Cardiac muscle cell (in vitro differentiated cells and primary cell): ENCODE results near the gene CDC42EP2. TPM values are rescaled to one million over a fixed set of nuclear protein-coding genes. Genes with fewer than 3 reads are reported as not detected.

ENCODE experiments used
- DNase-seq, 2 donors: peaks; one replicate each; pipeline versions ENCODE4 v3.0.0 to v3.0.0-alpha.2; 2010 to 2017; ENCODE audit warnings: low read depth in 1 of 2, low spot score in 1 of 2
- H3K27ac ChIP-seq: fragments of 200-600 bp; sonication (generic); 2 replicates; pipeline ENCODE4 v1.5.1; 2016
- H3K27me3 ChIP-seq: fragments of 200-600 bp; sonication (generic); 2 replicates; pipeline ENCODE4 v1.6.0; 2016; ENCODE audit warnings: control low read depth
- H3K36me3 ChIP-seq: fragments of 200-600 bp; sonication (generic); 2 replicates; pipeline ENCODE4 v1.5.1; 2016; ENCODE audit warnings: control low read depth
- H3K4me1 ChIP-seq: fragments of 200-600 bp; sonication (generic); 2 replicates; pipeline ENCODE4 v1.8.1; 2017; ENCODE audit warnings: low read depth, mild to moderate bottlenecking, mixed run types
- H3K4me3 ChIP-seq: fragments of 200-600 bp; sonication (generic); 2 replicates; pipeline ENCODE4 v1.5.1; 2016; ENCODE audit warnings: mild to moderate bottlenecking
- H3K9me3 ChIP-seq: fragments of 200-600 bp; sonication (generic); 2 replicates; pipeline ENCODE4 v1.5.1; 2017; ENCODE audit warnings: low read depth, mild to moderate bottlenecking, control low read depth
- CTCF ChIP-seq: IDR thresholded peaks from 2 replicates; pipeline ENCODE4 v1.5.1; 2012; ENCODE audit warnings: low read depth, mild to moderate bottlenecking, low read length
- polyA plus RNA-seq: library from polyadenylated mRNA; unstranded; fragments of >200 nt; fragmentation: Nextera tagmentation; extraction: Ambion mirVana; gene quantifications from 2 replicates; pipeline ENCODE4 v1.2.1, GENCODE V29; 2016
- total RNA-seq: library from RNA; depleted of rRNA; stranded (reverse); fragments of >200 nt; gene quantifications from 2 replicates; pipeline ENCODE4 v1.2.3, GENCODE V29; 2016

The CDC42EP2 gene
- total and polyA plus RNA-seq, 2 experiments from 2014 or later: 0.26 to 1.1 TPM

GRCh38 chr11:65287601-65288000 is 27.1 kb upstream of the CDC42EP2 start:
- Histone ChIP-seq H3K4me3 (no peak overlapping the region), H3K36me3 (peaks cover 14% of the 10 kb centered on the region), H3K9me3 (no peaks in the 10 kb centered on the region), H3K27ac (no peak overlapping the region), H3K4me1 (peaks cover 24% of the 10 kb centered on the region), H3K27me3 (peaks cover 11% of the 10 kb centered on the region)
- no peak for TF ChIP-seq CTCF
- no peak for DNase-seq

- H3K9me3 ChIP-seq: no peaks in the 10 kb centered on the region
- peaks cover 11% of the 10 kb centered on the region for H3K27me3 ChIP-seq
- DNase-seq: peak in 1 of 2 donors; percentile 50
- H3K4me1 ChIP-seq: peaks cover 28% of the 10 kb centered on the region
- TF ChIP-seq CTCF: no peak
- H3K4me3 ChIP-seq: no peak overlapping the region
- no peak overlapping the region for H3K27ac ChIP-seq
- H3K36me3 ChIP-seq: peaks cover 10% of the 10 kb centered on the region
Measured at GRCh38 chr11:65288706-65289536, 25.7 kb upstream of the CDC42EP2 start.

GRCh38 chr11:65290448-65291165 is 24.1 kb upstream of the CDC42EP2 start:
- peak overlapping the region; percentile 60 for H3K27ac ChIP-seq
- no peak overlapping the region for H3K4me3 ChIP-seq
- H3K36me3 ChIP-seq: peaks cover 13% of the 10 kb centered on the region
- TF ChIP-seq CTCF: no peak
- peaks cover 28% of the 10 kb centered on the region for H3K4me1 ChIP-seq
- no peaks in the 10 kb centered on the region for H3K9me3 ChIP-seq
- H3K27me3 ChIP-seq: peaks cover 11% of the 10 kb centered on the region
- DNase-seq: peak; percentile 62 to 100

GRCh38 chr11:65291613-65292012 is 23.1 kb upstream of the CDC42EP2 start:
- no peak for TF ChIP-seq CTCF
- Histone ChIP-seq H3K27me3 (peaks cover 4% of the 10 kb centered on the region), H3K4me1 (peaks cover 28% of the 10 kb centered on the region), H3K4me3 (no peak overlapping the region), H3K27ac (no peak overlapping the region), H3K9me3 (no peaks in the 10 kb centered on the region), H3K36me3 (peaks cover 18% of the 10 kb centered on the region)
- DNase-seq: peak in 1 of 2 donors; percentile 80

- peaks cover 12% of the 10 kb centered on the region for H3K36me3 ChIP-seq
Measured at GRCh38 chr11:65292890-65293289, 21.8 kb upstream of the CDC42EP2 start.

More at GRCh38 chr11:65292890-65293289, 21.8 kb upstream of the CDC42EP2 start:
- no peak for DNase-seq
- no peak overlapping the region for H3K27ac ChIP-seq
- H3K9me3 ChIP-seq: no peaks in the 10 kb centered on the region
- H3K27me3 ChIP-seq: no peaks in the 10 kb centered on the region
- no peak overlapping the region for H3K4me3 ChIP-seq
- H3K4me1 ChIP-seq: peaks cover 28% of the 10 kb centered on the region
- no peak for TF ChIP-seq CTCF
